ENCODE data around the gene THADA.

THADA gene

DNA sequence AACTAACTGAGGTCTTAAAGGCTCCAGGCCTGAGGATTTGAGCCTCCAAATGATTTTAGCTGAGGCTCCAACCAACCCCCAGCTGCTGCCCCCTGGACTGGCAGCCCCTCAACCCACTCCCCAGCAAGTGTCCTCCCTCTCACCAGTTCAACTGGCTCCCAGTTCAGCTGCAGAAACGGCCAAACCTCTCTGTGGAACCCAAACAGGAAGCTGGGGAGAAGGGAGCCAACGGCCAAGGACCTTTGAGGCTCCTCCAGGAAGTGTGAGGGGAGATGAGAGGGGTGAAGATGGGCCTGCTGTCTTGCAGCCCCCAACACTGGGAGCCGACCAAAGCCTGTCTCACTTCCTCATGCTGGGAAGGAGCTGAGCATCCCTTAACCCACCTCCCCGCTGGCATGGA is 394.3 kb downstream of the THADA start:
- no peak overlapping the region for H3K4me2 ChIP-seq (ENCODE audit: low read depth, low read length, poor library complexity, severe bottlenecking)
- H3K9me2 ChIP-seq (replicated peaks; ENCODE audit: insufficient read depth, low read length): no peaks in the 10 kb centered on the region
- H3K36me3 ChIP-seq (ENCODE audit: low read length): no peaks in the 10 kb centered on the region
- no peaks in the 10 kb centered on the region for H3K79me2 ChIP-seq (ENCODE audit: insufficient read depth, low read length)
- no peaks in the 10 kb centered on the region for H3K27me3 ChIP-seq (ENCODE audit: low read length)
- no peaks in the 10 kb centered on the region for H3K9me3 ChIP-seq (ENCODE audit: insufficient read depth, low read length)
- no peak overlapping the region for H3K4me3 ChIP-seq (ENCODE audit: insufficient read depth, low read length, poor library complexity, severe bottlenecking)
- H3K9ac ChIP-seq (ENCODE audit: low read length): no peak overlapping the region
- no peak overlapping the region for H3K27ac ChIP-seq (ENCODE audit: low read depth, low read length)
- H2AFZ ChIP-seq (ENCODE audit: low read depth, low read length, severe bottlenecking): no peak overlapping the region
- no peaks in the 10 kb centered on the region for H4K20me1 ChIP-seq (ENCODE audit: low read depth, low read length)
- no peak for TF ChIP-seq EZH2phosphoT487 (conservative IDR thresholded peaks at IDR 0.05; ENCODE audit: low read length)
- no peak for TF ChIP-seq CTCF (IDR thresholded peaks at IDR 0.05; ENCODE audit: insufficient read depth, low read length, poor library complexity, severe bottlenecking)
- H3F3A ChIP-seq (ENCODE audit: insufficient read depth): no peaks in the 10 kb centered on the region

GRCh38 chr2:43201016-43201415 is 394.8 kb downstream of the THADA start:
- H3F3A ChIP-seq (ENCODE audit: insufficient read depth): no peaks in the 10 kb centered on the region
- no peak overlapping the region for H3K4me3 ChIP-seq (ENCODE audit: insufficient read depth, low read length, poor library complexity, severe bottlenecking)
- H3K27me3 ChIP-seq (ENCODE audit: low read length): no peaks in the 10 kb centered on the region
- no peaks in the 10 kb centered on the region for H3K36me3 ChIP-seq (ENCODE audit: low read length)
- no peaks in the 10 kb centered on the region for H3K9me3 ChIP-seq (ENCODE audit: insufficient read depth, low read length)
- no peak overlapping the region for H3K4me2 ChIP-seq (ENCODE audit: low read depth, low read length, poor library complexity, severe bottlenecking)
- no peak overlapping the region for H3K27ac ChIP-seq (ENCODE audit: low read depth, low read length)
- no peak overlapping the region for H3K9ac ChIP-seq (ENCODE audit: low read length)
- H3K79me2 ChIP-seq (ENCODE audit: insufficient read depth, low read length): no peaks in the 10 kb centered on the region
- TF ChIP-seq EZH2phosphoT487 (conservative IDR thresholded peaks at IDR 0.05; ENCODE audit: low read length) (no peak), CTCF (IDR thresholded peaks at IDR 0.05; ENCODE audit: insufficient read depth, low read length, poor library complexity, severe bottlenecking) (no peak)
- no peaks in the 10 kb centered on the region for H3K9me2 ChIP-seq (replicated peaks; ENCODE audit: insufficient read depth, low read length)
- no peak overlapping the region for H2AFZ ChIP-seq (ENCODE audit: low read depth, low read length, severe bottlenecking)
- H4K20me1 ChIP-seq (ENCODE audit: low read depth, low read length): no peaks in the 10 kb centered on the region

GRCh38 chr2:43199492-43200488 is 396.0 kb downstream of the THADA start:
- no peak overlapping the region for H3K27ac ChIP-seq (ENCODE audit: low read depth, low read length)
- H4K20me1 ChIP-seq (ENCODE audit: low read depth, low read length): no peaks in the 10 kb centered on the region

More at GRCh38 chr2:43199492-43200488, 396.0 kb downstream of the THADA start:
- Histone ChIP-seq H3K4me3 (ENCODE audit: insufficient read depth, low read length, poor library complexity, severe bottlenecking) (no peak overlapping the region), H3K79me2 (ENCODE audit: insufficient read depth, low read length) (no peaks in the 10 kb centered on the region), H3K36me3 (ENCODE audit: low read length) (no peaks in the 10 kb centered on the region), H3K9ac (ENCODE audit: low read length) (no peak overlapping the region), H2AFZ (ENCODE audit: low read depth, low read length, severe bottlenecking) (no peak overlapping the region), H3K4me2 (ENCODE audit: low read depth, low read length, poor library complexity, severe bottlenecking) (no peak overlapping the region), H3K9me2 (replicated peaks; ENCODE audit: insufficient read depth, low read length) (no peaks in the 10 kb centered on the region), H3K9me3 (ENCODE audit: insufficient read depth, low read length) (no peaks in the 10 kb centered on the region), H3K27me3 (ENCODE audit: low read length) (no peaks in the 10 kb centered on the region), H3F3A (ENCODE audit: insufficient read depth) (0 out of 2 replicates have a peak, but pooled peaks cover 5% of the 10 kb centered on the region)
- TF ChIP-seq CTCF (IDR thresholded peaks at IDR 0.05; ENCODE audit: insufficient read depth, low read length, poor library complexity, severe bottlenecking): no peak
- TF ChIP-seq EZH2phosphoT487 (conservative IDR thresholded peaks at IDR 0.05; ENCODE audit: low read length): no peak
